ENCODE data around the gene SEC31A. TPM values are rescaled to one million over a fixed set of nuclear protein-coding genes. Genes with fewer than 3 reads are reported as not detected.

The SEC31A gene
- total RNA-seq, 2 experiments from 2014 or later: 76.0 to 77.1 TPM

DNA sequence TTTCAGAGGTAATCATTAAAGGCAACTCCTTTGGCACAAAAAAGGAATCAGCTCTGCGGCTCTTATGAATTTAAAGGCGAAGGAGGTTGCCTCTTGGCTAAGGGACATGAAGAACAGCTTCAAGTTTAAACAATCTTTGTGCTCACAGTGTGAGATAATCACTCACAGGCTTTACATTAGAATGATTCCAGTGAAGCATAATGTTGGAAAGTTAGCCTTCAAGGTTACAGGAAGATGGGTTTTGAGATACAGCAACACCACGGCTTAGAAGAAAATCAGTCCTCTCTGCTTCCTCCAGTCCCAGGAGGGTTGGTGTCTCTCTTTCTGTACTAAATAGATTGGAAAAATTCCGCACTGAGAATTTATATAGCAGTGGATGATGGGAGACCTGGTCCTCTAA is 80.8 kb downstream of the SEC31A start:
- DNase-seq (no peak), ATAC-seq (no peak)
- ChIA-PET CTCF (no interaction called here), POLR2A (no interaction called here)
- intact Hi-C loops (cut with micrococcal nuclease): no loop called here
- Mint-ChIP-seq H3K4me1 (ENCODE audit: low read depth) (no peaks in the 10 kb centered on the region), H3K27ac (no peak overlapping the region), H3K27me3 (no peaks in the 10 kb centered on the region), H3K9me3 (no peaks in the 10 kb centered on the region), H3K4me3 (no peak overlapping the region), H3K36me3 (ENCODE audit: low read depth) (no peaks in the 10 kb centered on the region)
- TF ChIP-seq, protein P1, sequence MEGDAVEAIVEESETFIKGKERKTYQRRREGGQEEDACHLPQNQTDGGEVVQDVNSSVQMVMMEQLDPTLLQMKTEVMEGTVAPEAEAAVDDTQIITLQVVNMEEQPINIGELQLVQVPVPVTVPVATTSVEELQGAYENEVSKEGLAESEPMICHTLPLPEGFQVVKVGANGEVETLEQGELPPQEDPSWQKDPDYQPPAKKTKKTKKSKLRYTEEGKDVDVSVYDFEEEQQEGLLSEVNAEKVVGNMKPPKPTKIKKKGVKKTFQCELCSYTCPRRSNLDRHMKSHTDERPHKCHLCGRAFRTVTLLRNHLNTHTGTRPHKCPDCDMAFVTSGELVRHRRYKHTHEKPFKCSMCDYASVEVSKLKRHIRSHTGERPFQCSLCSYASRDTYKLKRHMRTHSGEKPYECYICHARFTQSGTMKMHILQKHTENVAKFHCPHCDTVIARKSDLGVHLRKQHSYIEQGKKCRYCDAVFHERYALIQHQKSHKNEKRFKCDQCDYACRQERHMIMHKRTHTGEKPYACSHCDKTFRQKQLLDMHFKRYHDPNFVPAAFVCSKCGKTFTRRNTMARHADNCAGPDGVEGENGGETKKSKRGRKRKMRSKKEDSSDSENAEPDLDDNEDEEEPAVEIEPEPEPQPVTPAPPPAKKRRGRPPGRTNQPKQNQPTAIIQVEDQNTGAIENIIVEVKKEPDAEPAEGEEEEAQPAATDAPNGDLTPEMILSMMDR (IDR thresholded peaks at IDR 0.05): no peak

DNA sequence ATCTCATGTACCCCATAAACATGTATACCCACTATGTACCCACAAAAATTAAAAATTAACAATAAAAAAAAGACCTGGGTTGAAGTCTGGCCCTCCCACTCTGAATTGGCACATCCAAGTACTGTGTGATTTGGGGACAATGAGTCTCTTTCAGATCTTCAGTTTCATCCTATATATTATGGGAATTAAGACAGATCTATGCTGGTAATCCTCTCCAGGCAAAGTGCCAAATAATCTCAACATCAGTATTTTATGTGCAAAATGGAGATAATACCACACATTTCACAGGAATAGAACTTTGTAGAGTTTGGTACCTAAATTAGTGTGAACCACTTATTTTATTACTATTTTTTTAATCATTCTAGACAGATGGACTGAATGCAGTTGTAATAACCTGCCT is 81.3 kb downstream of the SEC31A start:
- POLR2A ChIA-PET: no interaction called here
- ATAC-seq: no peak
- intact Hi-C loops (cut with micrococcal nuclease): no loop called here
- no peak overlapping the region for H3K4me3 Mint-ChIP-seq
- no peak for DNase-seq
- CTCF ChIA-PET: no interaction called here
- H3K27ac Mint-ChIP-seq: no peak overlapping the region
- no peaks in the 10 kb centered on the region for H3K4me1 Mint-ChIP-seq (ENCODE audit: low read depth)
- no peaks in the 10 kb centered on the region for H3K27me3 Mint-ChIP-seq
- H3K9me3 Mint-ChIP-seq: no peaks in the 10 kb centered on the region
- TF ChIP-seq, protein P1 (IDR thresholded peaks at IDR 0.05): no peak
- no peaks in the 10 kb centered on the region for H3K36me3 Mint-ChIP-seq (ENCODE audit: low read depth)

DNA sequence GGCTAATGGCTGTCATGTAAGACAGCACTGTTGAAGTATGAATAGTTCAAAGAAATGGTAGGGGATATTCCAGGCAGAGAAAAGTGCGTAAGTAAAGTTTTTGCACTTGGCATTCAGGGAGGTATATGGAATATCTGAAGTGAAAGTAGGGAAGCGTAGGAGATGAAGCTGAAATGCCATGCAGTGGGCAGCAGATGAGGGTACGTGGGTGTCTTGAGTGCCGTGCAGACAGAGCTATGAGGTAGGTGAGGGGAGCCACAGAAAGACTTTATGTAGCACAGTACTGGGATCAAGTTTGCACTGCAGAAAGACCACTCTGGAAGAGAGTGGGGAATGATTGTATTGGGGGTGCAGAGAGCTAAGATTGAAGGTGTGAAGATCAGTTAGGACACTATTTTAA is 87.2 kb downstream of the SEC31A start:
- POLR2A ChIA-PET: no interaction called here
- intact Hi-C loops (cut with micrococcal nuclease): no loop called here
- H3K4me1 Mint-ChIP-seq (ENCODE audit: low read depth): peaks cover 9% of the 10 kb centered on the region
- DNase-seq (no peak), ATAC-seq (no peak)
- H3K27me3 Mint-ChIP-seq: peaks cover 23% of the 10 kb centered on the region
- H3K36me3 Mint-ChIP-seq (ENCODE audit: low read depth): no peaks in the 10 kb centered on the region
- no peak overlapping the region for H3K27ac Mint-ChIP-seq
- TF ChIP-seq, protein P1 (IDR thresholded peaks at IDR 0.05): no peak
- CTCF ChIA-PET: interaction anchor here (0.6 kb wide), 1 partner anchor 900 kb away, joined by 3 read pairs; no protein-coding TSS in a partner anchor
- no peak overlapping the region for H3K4me3 Mint-ChIP-seq
- H3K9me3 Mint-ChIP-seq: no peaks in the 10 kb centered on the region

DNA sequence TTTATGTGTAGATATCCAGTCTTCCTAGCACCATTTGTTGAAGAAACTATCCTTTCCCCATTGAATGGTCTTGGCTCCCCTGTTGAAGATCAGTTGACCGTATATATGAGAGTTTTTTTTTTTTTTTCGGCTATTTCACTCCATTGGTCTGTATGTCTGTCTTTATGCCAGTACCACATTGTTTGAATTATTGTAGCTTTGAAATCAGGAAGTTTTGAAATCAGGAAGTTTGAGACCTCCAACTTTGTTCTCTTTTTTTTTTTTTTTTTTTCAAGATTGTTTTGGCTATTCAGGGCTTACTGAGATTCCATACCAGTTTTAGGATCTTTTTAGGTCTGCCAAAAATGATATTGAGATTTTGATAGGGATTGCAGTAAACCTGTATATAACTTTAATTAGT is 88.0 kb downstream of the SEC31A start:
- Mint-ChIP-seq H3K4me3 (no peak overlapping the region), H3K4me1 (ENCODE audit: low read depth) (peaks cover 9% of the 10 kb centered on the region), H3K9me3 (no peaks in the 10 kb centered on the region), H3K27me3 (peaks cover 23% of the 10 kb centered on the region), H3K27ac (no peak overlapping the region), H3K36me3 (ENCODE audit: low read depth) (no peaks in the 10 kb centered on the region)
- DNase-seq (no peak), ATAC-seq (no peak)
- CTCF ChIA-PET: no interaction called here
- POLR2A ChIA-PET: no interaction called here
- intact Hi-C loops (cut with micrococcal nuclease): no loop called here
- TF ChIP-seq, protein P1 (IDR thresholded peaks at IDR 0.05): no peak

DNA sequence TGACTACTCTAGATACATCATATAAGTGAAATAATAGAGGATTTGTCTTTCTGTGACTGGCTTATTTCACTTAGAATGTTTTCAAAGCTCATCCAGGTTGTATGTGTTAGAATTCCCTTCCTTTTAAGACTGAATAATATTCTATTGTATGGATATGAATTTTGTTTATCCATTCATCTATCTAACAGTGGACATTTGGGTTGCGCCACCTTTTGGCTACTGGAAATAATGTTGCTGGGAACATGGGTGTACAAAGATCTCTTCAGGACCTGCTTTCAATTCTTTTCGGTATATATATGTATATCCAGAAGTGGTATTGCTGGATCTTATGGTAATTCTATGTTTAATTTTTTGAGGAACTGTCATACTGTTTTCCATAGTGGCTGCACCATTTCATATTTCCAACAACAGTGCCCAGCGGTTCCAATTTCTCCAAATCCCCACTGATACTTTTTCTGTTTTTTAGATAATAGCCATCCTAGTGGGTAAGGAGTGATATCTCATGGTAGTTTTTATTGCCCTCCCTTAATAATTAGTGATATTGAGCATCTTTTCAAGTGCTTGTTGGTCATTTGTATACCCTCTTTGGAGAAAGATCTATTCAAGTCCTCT is 88.9 kb downstream of the SEC31A start:
- Mint-ChIP-seq H3K27ac (no peak overlapping the region), H3K4me1 (ENCODE audit: low read depth) (peaks cover 16% of the 10 kb centered on the region), H3K36me3 (ENCODE audit: low read depth) (no peaks in the 10 kb centered on the region), H3K9me3 (no peaks in the 10 kb centered on the region), H3K4me3 (no peak overlapping the region), H3K27me3 (peaks cover 30% of the 10 kb centered on the region)
- CTCF ChIA-PET: no interaction called here
- intact Hi-C loops (cut with micrococcal nuclease): no loop called here
- TF ChIP-seq, protein P1 (IDR thresholded peaks at IDR 0.05): no peak
- POLR2A ChIA-PET: no interaction called here
- DNase-seq (no peak), ATAC-seq (no peak)

All from activated CD8-positive, alpha-beta T cell treated with anti-CD3 and anti-CD28 coated beads for 36 hours (primary cell).